Panc1 (cell line): ENCODE measurements around the gene MYO16. TPM values are rescaled to one million over a fixed set of nuclear protein-coding genes. Genes with fewer than 3 reads are reported as not detected.

Experiments used
- ATAC-seq: fragments of 200-7000 bp; cut with Tn5 transposase; 2 replicates; pipeline ENCODE4 v1.9.1; 2020; ENCODE audit warnings: mild to moderate bottlenecking, moderate library complexity
- BruUV-seq: library from RNA; stranded (reverse); fragments of 400-500 nt; replicated peaks from 2 replicates; lab custom pipeline; 2021; lab: Mats Ljungman, UMichigan
- CTCF ChIA-PET: fragments of 300-600 bp; sonication (Branson Sonifier 250); formaldehyde crosslinking; loops from one replicate; lab custom pipeline; 2022; ENCODE audit warnings: antibody characterized with exemption; lab: Charles Lee
- POLR2A ChIA-PET: fragments of 300-600 bp; sonication (Branson Sonifier 250); formaldehyde crosslinking; loops from one replicate; lab custom pipeline; 2022; ENCODE audit warnings: antibody characterized with exemption; lab: Charles Lee
- DNase-seq: peaks from one replicate; pipeline ENCODE4 v3.0.0-alpha.2; 2010; ENCODE audit warnings: low read depth, low spot score
- H3K27ac ChIP-seq: 2 replicates; pipeline ENCODE4 v1.5.1; 2011; ENCODE audit warnings: mild to moderate bottlenecking, low read length, inconsistent platforms
- H3K27me3 ChIP-seq: fragments of 200-500 bp; sonication (Bioruptor generic); 2 replicates; pipeline ENCODE4 v1.6.0; 2014; ENCODE audit warnings: low read length, inconsistent platforms; ENCODE audit not compliant: control insufficient read depth, insufficient read depth
- H3K36me3 ChIP-seq: fragments of 200-500 bp; sonication (Bioruptor generic); 2 replicates; pipeline ENCODE4 v1.5.1; 2014; ENCODE audit warnings: inconsistent platforms, mild to moderate bottlenecking, low read length, moderate library complexity; ENCODE audit not compliant: control insufficient read depth, insufficient read depth
- H3K4me1 ChIP-seq: 2 replicates; pipeline ENCODE4 v1.5.1; 2011; ENCODE audit warnings: inconsistent platforms, mild to moderate bottlenecking, low read length, moderate library complexity; ENCODE audit not compliant: control insufficient read depth, insufficient read depth
- H3K4me3 ChIP-seq, 2 experiments: 2 replicates each; pipeline ENCODE4 v1.5.1; 2011 to 2012; ENCODE audit warnings: low read depth in 2 of 2, low read length in 2 of 2, mild to moderate bottlenecking in 2 of 2, inconsistent platforms in 1 of 2, moderate library complexity in 1 of 2
- H3K9me3 ChIP-seq: fragments of 200-500 bp; sonication (Bioruptor generic); 2 replicates; pipeline ENCODE4 v1.5.1; 2014; ENCODE audit warnings: low read depth, mild to moderate bottlenecking, inconsistent platforms, low read length, moderate library complexity; ENCODE audit not compliant: control insufficient read depth, insufficient read depth
- POLR2AphosphoS5 ChIP-seq: IDR thresholded peaks from 2 replicates; pipeline ENCODE4 v1.6.1; 2012; ENCODE audit warnings: mild to moderate bottlenecking, low read depth, low read length, moderate library complexity
- SIN3A ChIP-seq: IDR thresholded peaks from 2 replicates; pipeline ENCODE4 v1.6.1; 2012; ENCODE audit warnings: low read depth, mild to moderate bottlenecking, low read length, moderate library complexity, borderline replicate concordance; ENCODE audit not compliant: insufficient read depth
- TCF7L2 ChIP-seq: IDR thresholded peaks from 2 replicates; pipeline ENCODE4 v1.6.1; 2011; ENCODE audit warnings: mild to moderate bottlenecking, low read depth, low read length, inconsistent platforms
- in situ Hi-C: cut with HindIII; loops from 2 replicates; pipeline ENCODE4 v1.10.0; 2016; ENCODE audit warnings: low sequenced_read_pairs, low pct_unique_long_range_greater_than_20kb
- intact Hi-C: fragments of 100-400 bp; cut with micrococcal nuclease; formaldehyde crosslinking; loops from one replicate; pipeline ENCODE4 v1.10.0; 2022; ENCODE audit not compliant: unreplicated experiment
- total RNA-seq: library from RNA; stranded (reverse); gene quantifications from one replicate; pipeline ENCODE4 v1.2.1, GENCODE V29; 2021; ENCODE audit not compliant: unreplicated experiment
- TF ChIP-seq, protein P1 (sequence below): fragments of 450-650 bp; IDR thresholded peaks from 2 replicates; pipeline ENCODE4 v1.5.1; 2017; ENCODE audit warnings: mild to moderate bottlenecking
- TF ChIP-seq, protein P2 (sequence below), 2 experiments: IDR thresholded peaks; 2 replicates each; pipeline ENCODE4 v1.6.1; 2011 to 2012; ENCODE audit warnings: low read depth in 2 of 2, control low read depth in 1 of 2, low read length in 1 of 2, mild to moderate bottlenecking in 1 of 2, moderate library complexity in 1 of 2; ENCODE audit not compliant: insufficient read depth in 1 of 2

MYO16 gene
- total RNA-seq, 1 experiment from 2014 or later, result 0.08 TPM

DNA sequence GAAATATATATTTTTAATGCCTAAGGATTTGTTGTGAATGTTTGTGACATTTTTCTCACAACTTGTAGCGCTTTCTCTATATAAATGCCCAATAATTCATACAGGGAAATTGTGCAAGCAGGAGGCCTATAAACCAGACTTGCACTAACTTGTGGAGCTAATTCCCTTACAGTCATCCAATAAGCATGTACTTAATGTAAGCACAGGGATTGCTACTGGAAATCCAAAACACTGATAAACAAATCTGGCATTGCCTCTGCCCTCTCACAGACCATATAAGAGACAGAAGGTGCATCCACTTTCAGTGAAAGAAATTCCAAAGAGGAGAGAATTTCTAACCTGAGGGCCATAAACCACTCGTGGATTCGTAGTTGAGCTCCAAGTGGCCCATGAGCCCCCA is 518.8 kb downstream of the MYO16 start:
- ATAC-seq (no peak), DNase-seq (no peak)
- BruUV-seq, result no TSS peak
- Histone ChIP-seq H3K36me3 (no peaks in the 10 kb centered on the region), H3K9me3 (no peaks in the 10 kb centered on the region), H3K4me3 (no peak overlapping the region), H3K4me1 (peaks cover 38% of the 10 kb centered on the region), H3K27me3 (no peaks in the 10 kb centered on the region), H3K27ac (peak overlapping the region; percentile 91)
- ChIA-PET POLR2A (no interaction called here), CTCF (interaction anchor here (0.6 kb wide), 1 partner anchor 955 kb away, joined by 3 read pairs; no protein-coding TSS in a partner anchor)
- intact Hi-C loops, result loop anchor here (5.0 kb wide), 3 partner anchors 109 to 634 kb away; no protein-coding TSS in a partner anchor
- in situ Hi-C loops, result no loop called here
- TF ChIP-seq TCF7L2 (no peak), SIN3A (no peak), POLR2AphosphoS5 (no peak)
- TF ChIP-seq, protein P1, sequence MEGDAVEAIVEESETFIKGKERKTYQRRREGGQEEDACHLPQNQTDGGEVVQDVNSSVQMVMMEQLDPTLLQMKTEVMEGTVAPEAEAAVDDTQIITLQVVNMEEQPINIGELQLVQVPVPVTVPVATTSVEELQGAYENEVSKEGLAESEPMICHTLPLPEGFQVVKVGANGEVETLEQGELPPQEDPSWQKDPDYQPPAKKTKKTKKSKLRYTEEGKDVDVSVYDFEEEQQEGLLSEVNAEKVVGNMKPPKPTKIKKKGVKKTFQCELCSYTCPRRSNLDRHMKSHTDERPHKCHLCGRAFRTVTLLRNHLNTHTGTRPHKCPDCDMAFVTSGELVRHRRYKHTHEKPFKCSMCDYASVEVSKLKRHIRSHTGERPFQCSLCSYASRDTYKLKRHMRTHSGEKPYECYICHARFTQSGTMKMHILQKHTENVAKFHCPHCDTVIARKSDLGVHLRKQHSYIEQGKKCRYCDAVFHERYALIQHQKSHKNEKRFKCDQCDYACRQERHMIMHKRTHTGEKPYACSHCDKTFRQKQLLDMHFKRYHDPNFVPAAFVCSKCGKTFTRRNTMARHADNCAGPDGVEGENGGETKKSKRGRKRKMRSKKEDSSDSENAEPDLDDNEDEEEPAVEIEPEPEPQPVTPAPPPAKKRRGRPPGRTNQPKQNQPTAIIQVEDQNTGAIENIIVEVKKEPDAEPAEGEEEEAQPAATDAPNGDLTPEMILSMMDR, result no peak
- TF ChIP-seq, protein P2, sequence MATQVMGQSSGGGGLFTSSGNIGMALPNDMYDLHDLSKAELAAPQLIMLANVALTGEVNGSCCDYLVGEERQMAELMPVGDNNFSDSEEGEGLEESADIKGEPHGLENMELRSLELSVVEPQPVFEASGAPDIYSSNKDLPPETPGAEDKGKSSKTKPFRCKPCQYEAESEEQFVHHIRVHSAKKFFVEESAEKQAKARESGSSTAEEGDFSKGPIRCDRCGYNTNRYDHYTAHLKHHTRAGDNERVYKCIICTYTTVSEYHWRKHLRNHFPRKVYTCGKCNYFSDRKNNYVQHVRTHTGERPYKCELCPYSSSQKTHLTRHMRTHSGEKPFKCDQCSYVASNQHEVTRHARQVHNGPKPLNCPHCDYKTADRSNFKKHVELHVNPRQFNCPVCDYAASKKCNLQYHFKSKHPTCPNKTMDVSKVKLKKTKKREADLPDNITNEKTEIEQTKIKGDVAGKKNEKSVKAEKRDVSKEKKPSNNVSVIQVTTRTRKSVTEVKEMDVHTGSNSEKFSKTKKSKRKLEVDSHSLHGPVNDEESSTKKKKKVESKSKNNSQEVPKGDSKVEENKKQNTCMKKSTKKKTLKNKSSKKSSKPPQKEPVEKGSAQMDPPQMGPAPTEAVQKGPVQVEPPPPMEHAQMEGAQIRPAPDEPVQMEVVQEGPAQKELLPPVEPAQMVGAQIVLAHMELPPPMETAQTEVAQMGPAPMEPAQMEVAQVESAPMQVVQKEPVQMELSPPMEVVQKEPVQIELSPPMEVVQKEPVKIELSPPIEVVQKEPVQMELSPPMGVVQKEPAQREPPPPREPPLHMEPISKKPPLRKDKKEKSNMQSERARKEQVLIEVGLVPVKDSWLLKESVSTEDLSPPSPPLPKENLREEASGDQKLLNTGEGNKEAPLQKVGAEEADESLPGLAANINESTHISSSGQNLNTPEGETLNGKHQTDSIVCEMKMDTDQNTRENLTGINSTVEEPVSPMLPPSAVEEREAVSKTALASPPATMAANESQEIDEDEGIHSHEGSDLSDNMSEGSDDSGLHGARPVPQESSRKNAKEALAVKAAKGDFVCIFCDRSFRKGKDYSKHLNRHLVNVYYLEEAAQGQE (IDR thresholded peaks at IDR 0.05; ENCODE audit: insufficient read depth in 1 of 2, low read depth in 2 of 2, low read length in 1 of 2), result no peak

DNA sequence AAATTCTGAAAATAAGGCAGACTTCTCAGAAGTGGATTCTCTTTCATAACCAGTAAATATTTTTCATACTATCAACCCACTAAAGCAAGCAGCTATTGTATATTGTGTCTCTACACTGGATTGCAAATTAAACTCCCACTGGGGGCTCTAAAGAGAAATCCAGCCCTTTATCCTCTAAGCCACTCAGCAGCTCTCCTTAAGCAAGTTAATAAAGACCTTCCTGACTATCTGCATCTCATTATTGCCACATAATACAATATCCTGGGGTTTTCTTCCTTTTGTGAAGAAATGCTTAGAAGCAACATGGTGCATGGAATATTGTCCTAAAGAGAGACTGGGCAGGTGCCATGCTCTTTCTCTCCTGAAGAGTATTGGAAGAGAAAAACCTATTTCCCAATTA is 521.3 kb downstream of the MYO16 start:
- H3K27me3 ChIP-seq, result no peaks in the 10 kb centered on the region
- ChIA-PET POLR2A (no interaction called here), CTCF (no interaction called here)
- H3K4me1 ChIP-seq, result peaks cover 59% of the 10 kb centered on the region
- no peaks in the 10 kb centered on the region for H3K9me3 ChIP-seq
- H3K36me3 ChIP-seq, result no peaks in the 10 kb centered on the region
- DNase-seq, result no peak
- in situ Hi-C loops, result no loop called here
- BruUV-seq, result no TSS peak
- ATAC-seq, result no peak
- TF ChIP-seq SIN3A (no peak), POLR2AphosphoS5 (no peak), TCF7L2 (no peak)
- TF ChIP-seq, protein P2 (IDR thresholded peaks at IDR 0.05; ENCODE audit: insufficient read depth in 1 of 2, low read depth in 2 of 2, low read length in 1 of 2), result no peak
- TF ChIP-seq, protein P1, result no peak
- intact Hi-C loops, result no loop called here
- H3K4me3 ChIP-seq, result no peak overlapping the region
- peak overlapping the region; percentile 79 for H3K27ac ChIP-seq
